SK-N-MC (cell line): ENCODE results near the gene SLC7A7.

Source experiments
- DNase-seq: peaks from one replicate; pipeline ENCODE4 v3.0.0-alpha.2; 2011; ENCODE audit warnings: low read depth, low spot score
- H3K27ac ChIP-seq: fragments of 200-600 bp; sonication (generic); 2 replicates; pipeline ENCODE4 v1.5.1; 2016; ENCODE audit warnings: mixed run types
- H3K36me3 ChIP-seq: fragments of 200-600 bp; sonication (generic); 2 replicates; pipeline ENCODE4 v1.6.1; 2017; ENCODE audit warnings: antibody characterized with exemption, low read length, mixed read lengths; ENCODE audit not compliant: insufficient read depth
- H3K4me3 ChIP-seq: fragments of 200-600 bp; sonication (generic); 2 replicates; pipeline ENCODE4 v1.5.1; 2016
- H3K9ac ChIP-seq: fragments of 200-600 bp; sonication (generic); 2 replicates; pipeline ENCODE4 v1.8.0; 2017; ENCODE audit warnings: mixed run types, mixed read lengths; ENCODE audit not compliant: insufficient read length
- H3K9me3 ChIP-seq: fragments of 200-600 bp; sonication (generic); 2 replicates; pipeline ENCODE4 v1.6.1; 2017; ENCODE audit warnings: low read depth, mild to moderate bottlenecking, antibody characterized with exemption, low read length, moderate library complexity, mixed read lengths
- EZH2 ChIP-seq: fragments of 200-600 bp; sonication (generic); IDR thresholded peaks from one replicate; pipeline ENCODE4 v1.6.1; 2017; ENCODE audit warnings: antibody characterized with exemption
- FOXP2 ChIP-seq: optimal IDR thresholded peaks from 2 replicates; pipeline ENCODE3; 2011; ENCODE audit warnings: mild to moderate bottlenecking, moderate library complexity; ENCODE audit not compliant: insufficient read depth; ENCODE audit errors: extremely low read length, control extremely low read depth
- POLR2AphosphoS5 ChIP-seq: IDR thresholded peaks from 2 replicates; pipeline ENCODE4 v1.6.1; 2012; ENCODE audit warnings: mild to moderate bottlenecking, low read depth, low read length, borderline replicate concordance

The SLC7A7 gene

GRCh38 chr14:22773162-22774010, 41.8 kb downstream of the SLC7A7 start:
- H3K36me3 ChIP-seq, result peaks cover 49% of the 10 kb centered on the region
- H3K27ac ChIP-seq, result no peak overlapping the region
- DNase-seq, result no peak
- no peak overlapping the region for H3K9ac ChIP-seq
- TF ChIP-seq POLR2AphosphoS5 (0 out of 2 replicates have a peak, but pooled peaks have one; percentile 1), FOXP2 (no peak), EZH2 (no peak)
- H3K4me3 ChIP-seq, result no peak overlapping the region
- H3K9me3 ChIP-seq, result no peaks in the 10 kb centered on the region

GRCh38 chr14:22772725-22773124, 42.5 kb downstream of the SLC7A7 start:
- Histone ChIP-seq H3K4me3 (no peak overlapping the region), H3K27ac (no peak overlapping the region), H3K9me3 (no peaks in the 10 kb centered on the region), H3K36me3 (peaks cover 56% of the 10 kb centered on the region), H3K9ac (no peak overlapping the region)
- TF ChIP-seq POLR2AphosphoS5 (no peak), FOXP2 (no peak), EZH2 (no peak)
- DNase-seq, result no peak

- Histone ChIP-seq H3K4me3 (no peak overlapping the region), H3K9ac (no peak overlapping the region), H3K27ac (no peak overlapping the region), H3K36me3 (peaks cover 58% of the 10 kb centered on the region), H3K9me3 (no peaks in the 10 kb centered on the region)
- DNase-seq, result no peak
- TF ChIP-seq EZH2 (no peak), FOXP2 (no peak), POLR2AphosphoS5 (no peak)
Measured at GRCh38 chr14:22770481-22771187, 44.6 kb downstream of the SLC7A7 start.

DNA sequence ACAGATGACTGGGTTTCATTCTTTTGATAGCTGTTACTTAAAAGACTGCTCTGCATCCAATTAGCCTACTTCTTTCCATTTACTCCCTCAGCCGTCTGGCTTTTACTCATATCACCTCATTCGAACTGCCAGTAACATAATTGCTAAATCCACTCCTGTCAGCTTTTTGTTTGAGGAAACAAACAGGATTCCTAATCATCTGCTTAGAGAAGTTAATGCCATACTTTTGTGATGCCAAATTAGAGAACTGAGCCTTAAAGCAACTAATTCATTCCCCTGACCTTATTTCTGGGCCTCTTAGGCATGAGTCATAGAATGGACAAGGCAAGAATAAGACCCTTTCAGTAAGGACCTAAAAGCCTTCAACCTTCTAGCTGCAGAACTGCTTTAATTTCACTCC, 45.9 kb downstream of the SLC7A7 start:
- Histone ChIP-seq H3K9ac (no peak overlapping the region), H3K36me3 (peaks cover 58% of the 10 kb centered on the region), H3K27ac (no peak overlapping the region), H3K4me3 (no peak overlapping the region), H3K9me3 (no peaks in the 10 kb centered on the region)
- no peak for DNase-seq
- TF ChIP-seq FOXP2, result no peak
- TF ChIP-seq EZH2, result no peak
- no peak for TF ChIP-seq POLR2AphosphoS5

- Histone ChIP-seq H3K27ac (no peak overlapping the region), H3K4me3 (no peak overlapping the region), H3K9ac (no peak overlapping the region), H3K9me3 (no peaks in the 10 kb centered on the region), H3K36me3 (peaks cover 54% of the 10 kb centered on the region)
- TF ChIP-seq POLR2AphosphoS5 (no peak), FOXP2 (no peak), EZH2 (no peak)
- DNase-seq, result no peak
Measured at GRCh38 chr14:22768947-22769346, 46.3 kb downstream of the SLC7A7 start.

DNA sequence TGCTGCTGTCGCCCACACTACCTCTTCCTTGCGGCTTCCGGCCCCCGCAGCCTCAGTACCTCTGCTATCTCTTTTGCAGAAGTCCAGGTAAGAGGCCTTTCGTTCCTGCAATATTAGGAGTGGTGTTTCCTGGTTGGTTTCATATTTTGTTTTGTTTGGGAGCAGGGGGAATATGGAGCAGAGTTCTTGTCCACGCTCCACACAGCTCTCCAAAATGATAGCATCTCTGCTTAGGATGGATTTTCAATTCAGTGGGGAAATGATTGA, 48.0 kb downstream of the SLC7A7 start:
- H3K9ac ChIP-seq, result peak overlapping the region; percentile 94

GRCh38 chr14:22766457-22767322, 48.5 kb downstream of the SLC7A7 start, which contains the start of gene OXA1L:
Gene OXA1L, plus strand, starts transcription at chr14:22766688. Its CDS starts 14 bp downstream, at chr14:22766702.
- Histone ChIP-seq H3K27ac (peak within 1 kb of the TSS; percentile 92), H3K36me3 (peaks cover 38% of the 10 kb centered on the region), H3K4me3 (peak within 1 kb of the TSS; percentile 87), H3K9me3 (no peaks in the 10 kb centered on the region), H3K9ac (peak within 1 kb of the TSS; percentile 94)
- peak; percentile 97 for DNase-seq
- TF ChIP-seq POLR2AphosphoS5 (peak; percentile 96), EZH2 (no peak)

More for the DNA sequence above, 48.0 kb downstream of the SLC7A7 start:
- Histone ChIP-seq H3K9me3 (no peaks in the 10 kb centered on the region), H3K36me3 (peaks cover 39% of the 10 kb centered on the region), H3K4me3 (peak overlapping the region; percentile 87), H3K27ac (no peak overlapping the region)
- TF ChIP-seq FOXP2 (no peak), POLR2AphosphoS5 (no peak), EZH2 (no peak)
- no peak for DNase-seq

- Histone ChIP-seq H3K9ac (no peak overlapping the region), H3K9me3 (peaks cover 4% of the 10 kb centered on the region; the same call in 1 of the 2 replicates), H3K4me3 (no peak overlapping the region), H3K27ac (no peak overlapping the region), H3K36me3 (peaks cover 15% of the 10 kb centered on the region)
- DNase-seq, result no peak
- TF ChIP-seq POLR2AphosphoS5 (no peak), EZH2 (no peak), FOXP2 (no peak)
Measured at GRCh38 chr14:22764382-22764781, 50.9 kb downstream of the SLC7A7 start.
